KMS-11 (cell line): ENCODE measurements around the gene DAD1.

Source experiments
- H2AFZ ChIP-seq: fragments of 200-600 bp; sonication (generic); 2 replicates; pipeline ENCODE4 v1.6.1; 2016; ENCODE audit warnings: antibody characterized with exemption, mixed run types, low read depth
- H3K27ac ChIP-seq: fragments of 200-600 bp; sonication (generic); 2 replicates; pipeline ENCODE4 v1.6.1; 2016; ENCODE audit warnings: mild to moderate bottlenecking, mixed run types
- H3K27me3 ChIP-seq: fragments of 200-600 bp; sonication (generic); 2 replicates; pipeline ENCODE4 v1.6.1; 2017; ENCODE audit warnings: mild to moderate bottlenecking, low read depth, mixed run types, moderate library complexity; ENCODE audit not compliant: insufficient read depth
- H3K36me3 ChIP-seq: fragments of 200-600 bp; sonication (generic); 2 replicates; pipeline ENCODE4 v1.6.1; 2017; ENCODE audit warnings: mild to moderate bottlenecking, mixed run types; ENCODE audit not compliant: insufficient read depth
- H3K4me1 ChIP-seq: fragments of 200-600 bp; sonication (generic); 2 replicates; pipeline ENCODE4 v1.6.1; 2016; ENCODE audit warnings: mild to moderate bottlenecking, low read depth, mixed run types; ENCODE audit not compliant: poor library complexity, severe bottlenecking
- H3K4me2 ChIP-seq: fragments of 200-600 bp; sonication (generic); 2 replicates; pipeline ENCODE4 v1.7.0; 2016; ENCODE audit warnings: mild to moderate bottlenecking, mixed run types
- H3K4me3 ChIP-seq: fragments of 200-600 bp; sonication (generic); IDR thresholded peaks from 2 replicates; pipeline ENCODE4 v1.6.1; 2017; ENCODE audit warnings: low read depth, low read length, mixed read lengths; ENCODE audit not compliant: insufficient read depth
- H3K79me2 ChIP-seq: fragments of 200-600 bp; sonication (generic); 2 replicates; pipeline ENCODE4 v1.6.1; 2016; ENCODE audit warnings: low read depth, mixed run types; ENCODE audit not compliant: insufficient read depth
- H3K9ac ChIP-seq: fragments of 200-600 bp; sonication (generic); 2 replicates; pipeline ENCODE4 v1.6.1; 2016; ENCODE audit warnings: mild to moderate bottlenecking, mixed run types
- H4K20me1 ChIP-seq: fragments of 200-600 bp; sonication (generic); 2 replicates; pipeline ENCODE4 v1.6.1; 2016; ENCODE audit warnings: mild to moderate bottlenecking, mixed run types; ENCODE audit not compliant: insufficient read depth
- CTCF ChIP-seq: fragments of 200-600 bp; sonication (generic); conservative IDR thresholded peaks from 2 replicates; pipeline ENCODE4 v1.6.1; 2017; ENCODE audit warnings: low read depth, mild to moderate bottlenecking, antibody characterized with exemption, low read length, moderate library complexity, mixed read lengths

Gene DAD1

GRCh38 chr14:22535126-22535525 lies 53.9 kb downstream of the DAD1 start:
- H3K4me2 ChIP-seq, result no peak overlapping the region
- H3K4me1 ChIP-seq, result peaks cover 18% of the 10 kb centered on the region
- no peak for TF ChIP-seq CTCF
- no peaks in the 10 kb centered on the region for H3K36me3 ChIP-seq
- H3K27ac ChIP-seq, result no peak overlapping the region
- H4K20me1 ChIP-seq, result no peaks in the 10 kb centered on the region
- H2AFZ ChIP-seq, result no peak overlapping the region
- H3K9ac ChIP-seq, result no peak overlapping the region
- H3K27me3 ChIP-seq, result no peaks in the 10 kb centered on the region
- no peaks in the 10 kb centered on the region for H3K79me2 ChIP-seq
- no peak overlapping the region for H3K4me3 ChIP-seq

GRCh38 chr14:22534547-22534946 lies 54.5 kb downstream of the DAD1 start:
- Histone ChIP-seq H3K36me3 (no peaks in the 10 kb centered on the region), H2AFZ (no peak overlapping the region), H3K27me3 (no peaks in the 10 kb centered on the region), H3K27ac (no peak overlapping the region), H3K4me1 (peaks cover 13% of the 10 kb centered on the region), H3K4me3 (no peak overlapping the region), H3K4me2 (no peak overlapping the region), H3K9ac (no peak overlapping the region), H3K79me2 (no peaks in the 10 kb centered on the region), H4K20me1 (no peaks in the 10 kb centered on the region)
- no peak for TF ChIP-seq CTCF

GRCh38 chr14:22533739-22534359 lies 55.2 kb downstream of the DAD1 start:
- no peaks in the 10 kb centered on the region for H3K79me2 ChIP-seq
- H3K9ac ChIP-seq, result no peak overlapping the region
- no peak overlapping the region for H3K27ac ChIP-seq
- no peak overlapping the region for H3K4me2 ChIP-seq
- H3K36me3 ChIP-seq, result no peaks in the 10 kb centered on the region
- H3K4me1 ChIP-seq, result peaks cover 13% of the 10 kb centered on the region
- no peak overlapping the region for H3K4me3 ChIP-seq
- H3K27me3 ChIP-seq, result no peaks in the 10 kb centered on the region
- no peak overlapping the region for H2AFZ ChIP-seq
- no peak for TF ChIP-seq CTCF
- no peaks in the 10 kb centered on the region for H4K20me1 ChIP-seq

GRCh38 chr14:22533057-22533704 lies 55.8 kb downstream of the DAD1 start:
- Histone ChIP-seq H3K36me3 (no peaks in the 10 kb centered on the region), H4K20me1 (no peaks in the 10 kb centered on the region), H3K9ac (no peak overlapping the region), H3K27ac (no peak overlapping the region), H3K79me2 (no peaks in the 10 kb centered on the region), H3K4me3 (no peak overlapping the region), H3K4me1 (peaks cover 13% of the 10 kb centered on the region), H3K27me3 (no peaks in the 10 kb centered on the region), H2AFZ (no peak overlapping the region), H3K4me2 (no peak overlapping the region)
- TF ChIP-seq CTCF, result no peak
